Duodenal mucosa (tissue), 2 donors: Measurements from ENCODE around the gene MIER2.
A peak's percentile ranks its signal among the peaks of the same experiment; 100 is the strongest.

ENCODE experiments used
- H3K27ac ChIP-seq: one replicate; pipeline ENCODE4 v1.7.0; 2013; ENCODE audit warnings: low read depth, low read length
- H3K27me3 ChIP-seq, 2 donors: one replicate each; pipeline ENCODE4 v1.7.0; 2013; ENCODE audit warnings: low read length in 2 of 2, control low read depth in 1 of 2; ENCODE audit not compliant: insufficient read depth in 2 of 2, control insufficient read depth in 1 of 2
- H3K36me3 ChIP-seq, 2 donors: one replicate each; pipeline ENCODE4 v1.7.0; 2013; ENCODE audit warnings: low read length in 2 of 2, control low read depth in 1 of 2; ENCODE audit not compliant: insufficient read depth in 2 of 2, control insufficient read depth in 1 of 2
- H3K4me1 ChIP-seq, 2 donors: one replicate each; pipeline ENCODE4 v1.7.0; 2013; ENCODE audit warnings: low read length in 2 of 2, control low read depth in 1 of 2; ENCODE audit not compliant: insufficient read depth in 2 of 2, control insufficient read depth in 1 of 2
- H3K4me3 ChIP-seq, 2 donors: one replicate each; pipeline ENCODE4 v1.7.0; 2013; ENCODE audit warnings: low read length in 2 of 2, low read depth in 1 of 2
- H3K9ac ChIP-seq, 2 donors: one replicate each; pipeline ENCODE4 v1.7.0; 2013; ENCODE audit warnings: low read length in 2 of 2, low read depth in 1 of 2
- H3K9me3 ChIP-seq, 2 donors: one replicate each; pipeline ENCODE4 v1.7.0; 2013; ENCODE audit warnings: low read length in 2 of 2, control low read depth in 1 of 2; ENCODE audit not compliant: control insufficient read depth in 1 of 2

The MIER2 gene

GRCh38 chr19:289651-290371, 54.8 kb downstream of the MIER2 start:
- peak overlapping the region; percentile 96 for H3K27ac ChIP-seq
- H3K4me3 ChIP-seq = peak overlapping the region; percentile 53 to 68
- H3K9ac ChIP-seq = peak overlapping the region; percentile 43 to 86
- H3K4me1 ChIP-seq = peaks cover 30 to 36% of the 10 kb centered on the region in 2 donors
- peaks cover 15 to 23% of the 10 kb centered on the region in 2 donors for H3K27me3 ChIP-seq
- no peaks in the 10 kb centered on the region for H3K9me3 ChIP-seq
- H3K36me3 ChIP-seq = no peaks in the 10 kb centered on the region

- no peaks in the 10 kb centered on the region for H3K9me3 ChIP-seq
- H3K27me3 ChIP-seq = peaks cover 10 to 14% of the 10 kb centered on the region in 2 donors
- peaks cover 0 to under 1% of the 10 kb centered on the region in 2 donors for H3K36me3 ChIP-seq
- H3K4me1 ChIP-seq = peaks cover 23 to 27% of the 10 kb centered on the region in 2 donors
- no peak overlapping the region for H3K27ac ChIP-seq
- peak overlapping the region; percentile 21 to 53 for H3K4me3 ChIP-seq
- peak overlapping the region; percentile 57 to 86 for H3K9ac ChIP-seq
These were observed 55.7 kb downstream of the MIER2 start for GRCh38 chr19:288911-289310.

- peaks cover 0 to 6% of the 10 kb centered on the region in 2 donors for H3K36me3 ChIP-seq
- H3K9ac ChIP-seq = no peak overlapping the region
- H3K4me3 ChIP-seq = no peak overlapping the region
- H3K9me3 ChIP-seq = no peaks in the 10 kb centered on the region
- no peak overlapping the region for H3K27ac ChIP-seq
- H3K4me1 ChIP-seq = peaks cover 20 to 24% of the 10 kb centered on the region in 2 donors
- H3K27me3 ChIP-seq = peaks cover 0 to under 1% of the 10 kb centered on the region in 2 donors
These were observed 57.2 kb downstream of the MIER2 start for GRCh38 chr19:287381-287871.

GRCh38 chr19:283395-283794, 61.2 kb downstream of the MIER2 start:
- no peak overlapping the region for H3K4me3 ChIP-seq
- H3K4me1 ChIP-seq = peaks cover 4 to 5% of the 10 kb centered on the region in 2 donors
- H3K9me3 ChIP-seq = no peaks in the 10 kb centered on the region
- H3K36me3 ChIP-seq = peaks cover 0 to 25% of the 10 kb centered on the region in 2 donors
- no peak overlapping the region for H3K9ac ChIP-seq
- no peaks in the 10 kb centered on the region for H3K27me3 ChIP-seq
- H3K27ac ChIP-seq = no peak overlapping the region

GRCh38 chr19:282501-282900, 62.1 kb downstream of the MIER2 start:
- H3K36me3 ChIP-seq = peaks cover 0 to 25% of the 10 kb centered on the region in 2 donors
- H3K27ac ChIP-seq = no peak overlapping the region
- H3K4me1 ChIP-seq = peaks cover 4 to 5% of the 10 kb centered on the region in 2 donors
- peaks cover 0 to 3% of the 10 kb centered on the region in 2 donors for H3K27me3 ChIP-seq
- no peak overlapping the region for H3K9ac ChIP-seq
- H3K4me3 ChIP-seq = no peak overlapping the region
- H3K9me3 ChIP-seq = no peaks in the 10 kb centered on the region

GRCh38 chr19:281992-282391, 62.6 kb downstream of the MIER2 start:
- Histone ChIP-seq H3K9me3 (no peaks in the 10 kb centered on the region), H3K27ac (no peak overlapping the region), H3K4me3 (no peak overlapping the region), H3K36me3 (peaks cover 0 to 25% of the 10 kb centered on the region in 2 donors), H3K27me3 (peaks cover 0 to 4% of the 10 kb centered on the region in 2 donors), H3K4me1 (peaks cover 4 to 5% of the 10 kb centered on the region in 2 donors), H3K9ac (no peak overlapping the region)

- Histone ChIP-seq H3K4me1 (peaks cover 4 to 5% of the 10 kb centered on the region in 2 donors), H3K9me3 (no peaks in the 10 kb centered on the region), H3K9ac (no peak overlapping the region), H3K27me3 (peaks cover 0 to 4% of the 10 kb centered on the region in 2 donors), H3K4me3 (no peak overlapping the region), H3K36me3 (peaks cover 0 to 25% of the 10 kb centered on the region in 2 donors), H3K27ac (no peak overlapping the region)
These were observed 63.3 kb downstream of the MIER2 start for GRCh38 chr19:281156-281853.

GRCh38 chr19:280541-281009, 64.0 kb downstream of the MIER2 start:
- no peak overlapping the region for H3K9ac ChIP-seq
- H3K27ac ChIP-seq = no peak overlapping the region
- peaks cover 4 to 5% of the 10 kb centered on the region in 2 donors for H3K4me1 ChIP-seq
- no peaks in the 10 kb centered on the region for H3K9me3 ChIP-seq
- H3K27me3 ChIP-seq = peaks cover 0 to 4% of the 10 kb centered on the region in 2 donors
- H3K4me3 ChIP-seq = no peak overlapping the region
- peaks cover 0 to 25% of the 10 kb centered on the region in 2 donors for H3K36me3 ChIP-seq

- Histone ChIP-seq H3K9ac (no peak overlapping the region), H3K9me3 (no peaks in the 10 kb centered on the region), H3K4me1 (peaks cover 4 to 5% of the 10 kb centered on the region in 2 donors), H3K36me3 (peaks cover 0 to 25% of the 10 kb centered on the region in 2 donors), H3K27ac (no peak overlapping the region), H3K4me3 (no peak overlapping the region), H3K27me3 (peaks cover 0 to 4% of the 10 kb centered on the region in 2 donors)
These were observed 64.9 kb downstream of the MIER2 start for GRCh38 chr19:279656-280055.

- Histone ChIP-seq H3K4me3 (no peak overlapping the region), H3K27me3 (peaks cover 0 to 4% of the 10 kb centered on the region in 2 donors), H3K9me3 (no peaks in the 10 kb centered on the region), H3K36me3 (peaks cover 0 to 25% of the 10 kb centered on the region in 2 donors), H3K4me1 (peaks cover 4 to 5% of the 10 kb centered on the region in 2 donors), H3K9ac (no peak overlapping the region), H3K27ac (no peak overlapping the region)
These were observed 65.4 kb downstream of the MIER2 start for GRCh38 chr19:279231-279630.
